T47D (cell line): Measurements from ENCODE around the gene SCFD2.

Experiments used
- DNase-seq, 2 experiments: peaks; one replicate each; pipeline versions ENCODE4 v3.0.0 to v3.0.0-alpha.2; 2011 to 2012; ENCODE audit warnings: low read depth in 1 of 2, low spot score in 1 of 2
- JUND ChIP-seq: IDR thresholded peaks from 2 replicates; pipeline ENCODE4 v1.6.1; 2012; ENCODE audit warnings: low read depth
- in situ Hi-C: cut with HindIII; loops from 2 replicates; pipeline ENCODE4 v1.10.0; 2016; ENCODE audit warnings: low sequenced_read_pairs, low pct_unique_long_range_greater_than_20kb

Gene SCFD2

GRCh38 chr4:53119680-53120079 is 246.2 kb downstream of the SCFD2 start:
- TF ChIP-seq JUND: no peak
- in situ Hi-C loops: no loop called here
- DNase-seq: peak in 1 of 2 experiments; percentile 9

- TF ChIP-seq JUND: no peak
- in situ Hi-C loops: no loop called here
- no peak for DNase-seq
These were observed 247.2 kb downstream of the SCFD2 start for GRCh38 chr4:53118676-53119075.

- in situ Hi-C loops: no loop called here
- no peak for DNase-seq
- TF ChIP-seq JUND: no peak
These were observed 248.9 kb downstream of the SCFD2 start for GRCh38 chr4:53116954-53117353.

- no peak for DNase-seq
- TF ChIP-seq JUND: no peak
- in situ Hi-C loops: no loop called here
These were observed 252.2 kb downstream of the SCFD2 start for GRCh38 chr4:53113431-53114225.

- in situ Hi-C loops: no loop called here
- no peak for DNase-seq
- TF ChIP-seq JUND: no peak
These were observed 260.5 kb downstream of the SCFD2 start for GRCh38 chr4:53105313-53105712.

- DNase-seq: no peak
- no peak for TF ChIP-seq JUND
- in situ Hi-C loops: no loop called here
These were observed 262.4 kb downstream of the SCFD2 start for GRCh38 chr4:53103481-53103880.

- TF ChIP-seq JUND: no peak
- in situ Hi-C loops: no loop called here
- DNase-seq: no peak
These were observed 264.7 kb downstream of the SCFD2 start for GRCh38 chr4:53101191-53101581.

GRCh38 chr4:53100501-53101190 is 265.2 kb downstream of the SCFD2 start:
- TF ChIP-seq JUND: no peak
- DNase-seq: no peak
- in situ Hi-C loops: no loop called here

- TF ChIP-seq JUND: no peak
- in situ Hi-C loops: no loop called here
- DNase-seq: no peak
These were observed 267.2 kb downstream of the SCFD2 start for GRCh38 chr4:53098681-53099121.

GRCh38 chr4:53094040-53094439 is 271.8 kb downstream of the SCFD2 start:
- DNase-seq: no peak
- in situ Hi-C loops: no loop called here
- TF ChIP-seq JUND: no peak

- TF ChIP-seq JUND: no peak
- DNase-seq: no peak
- in situ Hi-C loops: no loop called here
These were observed 275.7 kb downstream of the SCFD2 start for GRCh38 chr4:53089936-53090729.

GRCh38 chr4:53088152-53088551 is 277.7 kb downstream of the SCFD2 start:
- DNase-seq: no peak
- TF ChIP-seq JUND: no peak
- in situ Hi-C loops: no loop called here
